ENCODE results near the gene FAF1. TPM values are rescaled to one million over a fixed set of nuclear protein-coding genes. Genes with fewer than 3 reads are reported as not detected.
"Not testable (repeated sequence)": the region's sequence is repeated elsewhere in the genome, so short reads cannot be mapped to it uniquely, and the experiment has no call there.

Gene FAF1
- total and polyA plus RNA-seq, 4 donors, result 52.9 to 66.9 (median 61.6) TPM

DNA sequence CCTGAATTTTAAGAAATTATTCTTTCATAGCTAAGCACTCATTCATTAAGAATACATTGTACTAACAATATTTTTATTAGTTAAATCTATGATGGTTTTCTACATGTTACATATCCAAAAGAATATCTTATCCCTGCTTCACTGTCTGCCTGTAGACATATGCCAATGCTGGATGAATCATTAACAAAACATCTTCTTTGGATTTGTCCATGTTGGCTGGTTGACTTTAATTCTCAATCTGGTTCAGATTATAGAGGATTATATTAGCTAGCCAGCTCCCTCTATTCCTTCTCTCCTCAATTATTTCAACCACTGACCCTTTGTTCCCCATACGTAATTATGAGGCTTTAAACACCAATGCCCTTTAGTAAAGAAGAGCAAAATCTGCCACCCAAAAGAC is 398.0 kb downstream of the FAF1 start:
- Histone ChIP-seq H3K4me3 (ENCODE audit: low read depth, low read length) (no peak overlapping the region), H3K4me1 (ENCODE audit: control insufficient read depth, insufficient read depth, low read length) (no peaks in the 10 kb centered on the region), H3K36me3 (ENCODE audit: control insufficient read depth, insufficient read depth, low read length) (no peaks in the 10 kb centered on the region), H3K9me3 (ENCODE audit: control insufficient read depth, insufficient read depth, low read length) (no peaks in the 10 kb centered on the region), H3K27ac (ENCODE audit: low read depth, low read length) (no peak overlapping the region), H3K27me3 (ENCODE audit: control insufficient read depth, insufficient read depth, low read length) (no peaks in the 10 kb centered on the region)
- no peak for DNase-seq (ENCODE audit: low read depth in 4 of 6, low spot score in 6 of 6)
- WGBS (ENCODE audit: insufficient coverage), result no CpG with 5 or more reads among the region's 1 CpG

DNA sequence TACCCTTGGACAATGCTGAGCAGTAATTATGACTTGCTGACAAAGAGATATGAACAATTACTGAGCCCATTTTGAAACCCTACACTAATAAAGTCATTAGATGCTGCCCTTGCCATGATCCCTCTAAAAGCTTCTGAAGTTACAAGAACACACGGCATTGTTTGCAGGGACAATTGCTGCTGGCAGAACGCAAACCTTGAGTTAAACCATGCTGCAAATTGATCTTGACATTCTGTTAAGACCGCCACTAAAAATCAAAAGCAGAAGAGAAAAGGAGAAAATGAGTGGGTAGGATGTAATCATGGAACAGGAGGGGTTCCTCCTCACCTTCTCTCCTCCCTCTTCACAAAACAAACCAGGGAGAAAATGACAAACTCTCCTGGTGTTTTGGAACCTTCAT is 400.6 kb downstream of the FAF1 start:
- Histone ChIP-seq H3K9me3 (ENCODE audit: control insufficient read depth, insufficient read depth, low read length) (no peaks in the 10 kb centered on the region), H3K27me3 (ENCODE audit: control insufficient read depth, insufficient read depth, low read length) (no peaks in the 10 kb centered on the region), H3K36me3 (ENCODE audit: control insufficient read depth, insufficient read depth, low read length) (no peaks in the 10 kb centered on the region), H3K27ac (ENCODE audit: low read depth, low read length) (no peak overlapping the region), H3K4me1 (ENCODE audit: control insufficient read depth, insufficient read depth, low read length) (no peaks in the 10 kb centered on the region), H3K4me3 (ENCODE audit: low read depth, low read length) (no peak overlapping the region)
- DNase-seq (ENCODE audit: low read depth in 4 of 6, low spot score in 6 of 6), result peak in 1 of 6 donors; percentile 11
- 27% methylated on average over 2 of the region's 3 CpGs for WGBS (ENCODE audit: insufficient coverage)

DNA sequence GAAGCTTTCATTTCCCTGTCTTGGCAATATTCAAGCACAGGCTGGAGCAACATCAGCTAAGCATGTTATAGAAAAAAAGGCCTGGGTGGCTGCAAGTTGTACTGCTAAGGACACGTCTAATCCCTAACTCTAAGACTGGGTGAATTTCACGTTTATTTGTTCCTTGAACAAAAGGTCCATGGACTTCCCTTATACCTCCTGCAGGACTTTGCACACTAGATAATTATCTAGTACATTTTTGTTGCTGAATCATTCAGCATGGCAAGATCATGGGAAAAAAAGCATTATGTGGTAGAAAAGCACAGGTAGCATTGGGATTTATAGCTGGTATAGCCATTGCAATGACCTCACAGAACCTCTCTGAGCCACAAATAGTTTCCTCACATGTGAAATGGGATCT is 406.1 kb downstream of the FAF1 start:
- Histone ChIP-seq H3K9me3 (ENCODE audit: control insufficient read depth, insufficient read depth, low read length) (no peaks in the 10 kb centered on the region), H3K4me3 (ENCODE audit: low read depth, low read length) (no peak overlapping the region), H3K27ac (ENCODE audit: low read depth, low read length) (no peak overlapping the region), H3K27me3 (ENCODE audit: control insufficient read depth, insufficient read depth, low read length) (no peaks in the 10 kb centered on the region), H3K36me3 (ENCODE audit: control insufficient read depth, insufficient read depth, low read length) (no peaks in the 10 kb centered on the region), H3K4me1 (ENCODE audit: control insufficient read depth, insufficient read depth, low read length) (no peaks in the 10 kb centered on the region)
- no peak for DNase-seq (ENCODE audit: low read depth in 4 of 6, low spot score in 6 of 6)
- no CpG with 5 or more reads among the region's 2 CpGs for WGBS (ENCODE audit: insufficient coverage)

DNA sequence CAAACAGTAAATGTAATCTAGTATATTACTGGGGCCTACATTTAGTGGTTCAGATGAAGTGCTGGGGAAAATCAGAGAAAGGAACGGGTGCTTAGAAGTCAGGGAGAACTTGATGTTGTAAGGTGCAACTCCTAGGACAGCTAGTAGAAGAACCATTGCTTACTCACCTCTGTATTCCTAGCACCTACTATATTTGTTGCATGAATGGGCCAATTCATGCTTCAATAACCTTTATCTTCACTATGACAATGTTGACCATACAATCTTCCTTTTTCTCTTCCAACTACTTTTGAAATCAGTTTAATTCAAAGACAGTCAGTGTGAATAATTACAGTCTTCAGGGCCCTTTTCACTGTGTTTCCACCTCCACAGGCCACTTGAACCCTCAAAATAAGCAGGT is 411.8 kb downstream of the FAF1 start:
- DNase-seq (ENCODE audit: low read depth in 4 of 6, low spot score in 6 of 6), result no peak
- H3K27ac ChIP-seq (ENCODE audit: low read depth, low read length), result no peak overlapping the region
- H3K36me3 ChIP-seq (ENCODE audit: control insufficient read depth, insufficient read depth, low read length), result no peaks in the 10 kb centered on the region
- no CpG with 5 or more reads among the region's 1 CpG for WGBS (ENCODE audit: insufficient coverage)
- no peaks in the 10 kb centered on the region for H3K9me3 ChIP-seq (ENCODE audit: control insufficient read depth, insufficient read depth, low read length)
- H3K4me1 ChIP-seq (ENCODE audit: control insufficient read depth, insufficient read depth, low read length), result no peaks in the 10 kb centered on the region
- no peak overlapping the region for H3K4me3 ChIP-seq (ENCODE audit: low read depth, low read length)
- no peaks in the 10 kb centered on the region for H3K27me3 ChIP-seq (ENCODE audit: control insufficient read depth, insufficient read depth, low read length)

DNA sequence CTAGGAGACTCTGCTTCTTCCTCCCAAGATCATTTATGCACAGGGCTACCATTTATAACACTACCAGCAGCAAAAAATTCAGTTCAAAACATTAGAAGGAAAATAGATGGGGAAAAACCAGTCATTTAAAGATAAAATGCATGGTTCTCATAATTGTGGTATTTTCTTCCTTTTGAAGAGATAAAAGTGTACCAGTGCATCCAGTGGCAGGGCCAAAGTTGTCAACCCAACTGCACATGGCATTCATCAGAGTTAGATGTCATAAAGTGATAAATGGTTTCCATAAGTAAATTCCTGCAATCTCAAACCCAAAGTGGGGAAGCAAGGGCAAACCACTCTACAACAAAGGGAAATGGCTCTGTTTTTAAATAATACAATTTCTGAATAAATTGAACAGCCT is 417.7 kb downstream of the FAF1 start:
- no peak overlapping the region for H3K27ac ChIP-seq (ENCODE audit: low read depth, low read length)

DNA sequence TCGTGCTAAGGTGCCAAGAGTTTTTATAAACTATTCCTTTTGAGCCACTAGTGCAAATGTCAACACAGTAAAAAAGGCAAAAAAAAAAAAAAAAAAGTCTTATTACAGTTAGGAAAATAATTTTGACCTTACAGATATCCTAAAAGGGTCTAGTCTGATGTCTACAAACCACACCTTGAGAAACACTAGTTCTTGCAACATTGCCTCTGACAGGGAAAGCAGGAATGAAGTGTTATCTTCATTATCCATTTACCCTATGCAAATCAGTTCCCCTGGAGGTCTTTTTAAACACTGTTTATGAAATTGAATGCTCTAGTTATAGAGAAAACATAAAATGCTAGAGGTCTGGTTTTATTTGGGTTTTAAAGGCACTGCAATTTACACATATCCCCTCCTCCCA is 421.6 kb downstream of the FAF1 start:
- H3K4me3 ChIP-seq (ENCODE audit: low read depth, low read length), result no peak overlapping the region
- no peaks in the 10 kb centered on the region for H3K4me1 ChIP-seq (ENCODE audit: control insufficient read depth, insufficient read depth, low read length)
- H3K27ac ChIP-seq (ENCODE audit: low read depth, low read length), result no peak overlapping the region
- no peaks in the 10 kb centered on the region for H3K36me3 ChIP-seq (ENCODE audit: control insufficient read depth, insufficient read depth, low read length)
- H3K9me3 ChIP-seq (ENCODE audit: control insufficient read depth, insufficient read depth, low read length), result no peaks in the 10 kb centered on the region
- no peaks in the 10 kb centered on the region for H3K27me3 ChIP-seq (ENCODE audit: control insufficient read depth, insufficient read depth, low read length)
- no CpG with 5 or more reads among the region's 1 CpG for WGBS (ENCODE audit: insufficient coverage)
- peak in 1 of 6 donors; percentile 42 for DNase-seq (ENCODE audit: low read depth in 4 of 6, low spot score in 6 of 6)

More for the DNA sequence above, 417.7 kb downstream of the FAF1 start:
- Histone ChIP-seq H3K36me3 (ENCODE audit: control insufficient read depth, insufficient read depth, low read length) (no peaks in the 10 kb centered on the region), H3K4me3 (ENCODE audit: low read depth, low read length) (no peak overlapping the region), H3K27me3 (ENCODE audit: control insufficient read depth, insufficient read depth, low read length) (no peaks in the 10 kb centered on the region), H3K4me1 (ENCODE audit: control insufficient read depth, insufficient read depth, low read length) (no peaks in the 10 kb centered on the region), H3K9me3 (ENCODE audit: control insufficient read depth, insufficient read depth, low read length) (no peaks in the 10 kb centered on the region)
- no peak for DNase-seq (ENCODE audit: low read depth in 4 of 6, low spot score in 6 of 6)

DNA sequence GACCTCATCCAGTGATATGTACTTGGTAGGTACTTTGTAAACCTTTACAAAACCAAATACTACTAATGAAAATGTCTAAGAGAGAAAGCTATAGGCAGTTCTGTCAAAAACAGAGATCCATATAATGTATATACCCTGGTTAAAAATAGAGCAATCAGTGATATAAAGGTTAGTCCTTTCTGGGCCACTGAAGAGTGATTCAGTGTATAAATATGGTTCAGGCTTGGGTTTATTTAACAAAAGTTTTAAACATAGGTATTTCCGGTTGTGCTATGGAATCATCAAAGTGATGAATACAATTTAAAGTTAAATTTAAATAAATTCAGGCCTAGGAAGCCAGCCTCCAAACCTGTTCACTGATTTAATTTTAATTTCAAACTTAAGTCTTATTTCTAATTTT is 428.5 kb downstream of the FAF1 start:
- H3K27me3 ChIP-seq (ENCODE audit: control insufficient read depth, insufficient read depth, low read length), result no peaks in the 10 kb centered on the region
- DNase-seq (ENCODE audit: low read depth in 4 of 6, low spot score in 6 of 6), result no peak
- no peaks in the 10 kb centered on the region for H3K9me3 ChIP-seq (ENCODE audit: control insufficient read depth, insufficient read depth, low read length)
- H3K27ac ChIP-seq (ENCODE audit: low read depth, low read length), result no peak overlapping the region
- no peak overlapping the region for H3K4me3 ChIP-seq (ENCODE audit: low read depth, low read length)
- H3K4me1 ChIP-seq (ENCODE audit: control insufficient read depth, insufficient read depth, low read length), result no peaks in the 10 kb centered on the region
- H3K36me3 ChIP-seq (ENCODE audit: control insufficient read depth, insufficient read depth, low read length), result peaks cover 3% of the 10 kb centered on the region
- WGBS (ENCODE audit: insufficient coverage), result no CpG with 5 or more reads among the region's 1 CpG

DNA sequence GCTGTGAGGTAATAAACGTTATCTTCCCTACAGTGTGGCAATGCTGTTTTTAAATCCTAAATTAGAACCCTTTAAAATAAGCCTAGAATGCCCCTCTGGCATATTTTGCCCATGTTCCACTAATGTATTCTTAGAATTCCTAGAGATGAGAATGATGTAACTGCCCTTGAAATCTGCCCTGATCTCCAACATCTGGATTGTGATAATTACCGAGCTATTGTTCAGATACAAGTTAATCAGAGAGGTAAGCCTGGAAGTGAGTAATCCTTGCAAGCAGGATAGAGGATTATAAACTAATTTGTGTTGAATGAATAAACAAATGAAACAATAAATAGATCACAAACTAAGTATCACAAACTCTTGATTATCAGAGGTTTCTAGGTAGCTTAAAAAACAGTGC is 429.0 kb downstream of the FAF1 start:
- Histone ChIP-seq H3K27ac (ENCODE audit: low read depth, low read length) (no peak overlapping the region), H3K27me3 (ENCODE audit: control insufficient read depth, insufficient read depth, low read length) (no peaks in the 10 kb centered on the region), H3K4me3 (ENCODE audit: low read depth, low read length) (no peak overlapping the region), H3K36me3 (ENCODE audit: control insufficient read depth, insufficient read depth, low read length) (peaks cover 3% of the 10 kb centered on the region), H3K4me1 (ENCODE audit: control insufficient read depth, insufficient read depth, low read length) (no peaks in the 10 kb centered on the region), H3K9me3 (ENCODE audit: control insufficient read depth, insufficient read depth, low read length) (no peaks in the 10 kb centered on the region)
- WGBS (ENCODE audit: insufficient coverage), result no CpG with 5 or more reads among the region's 2 CpGs
- DNase-seq (ENCODE audit: low read depth in 4 of 6, low spot score in 6 of 6), result no peak

DNA sequence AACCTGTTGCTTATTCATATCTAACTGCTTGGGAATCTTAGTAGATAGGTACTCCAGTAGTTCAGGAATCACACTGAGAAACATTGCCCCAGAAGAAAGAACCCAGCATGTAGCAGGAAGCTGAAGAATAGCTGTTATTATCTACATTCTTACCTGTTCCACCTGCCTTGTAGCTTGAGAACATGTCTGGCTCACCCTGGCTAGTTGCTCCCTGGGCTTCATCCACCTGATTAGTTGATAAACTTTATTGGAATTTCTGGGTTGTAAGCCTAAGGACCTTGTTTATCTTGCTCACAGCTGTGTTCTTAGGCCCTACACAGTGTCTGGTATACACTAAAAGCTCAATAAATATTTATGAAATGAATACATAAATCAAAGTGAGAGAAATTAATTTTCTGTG is 430.6 kb downstream of the FAF1 start:
- Histone ChIP-seq H3K27me3 (ENCODE audit: control insufficient read depth, insufficient read depth, low read length) (no peaks in the 10 kb centered on the region), H3K9me3 (ENCODE audit: control insufficient read depth, insufficient read depth, low read length) (no peaks in the 10 kb centered on the region), H3K4me3 (ENCODE audit: low read depth, low read length) (no peak overlapping the region), H3K36me3 (ENCODE audit: control insufficient read depth, insufficient read depth, low read length) (peaks cover 3% of the 10 kb centered on the region), H3K27ac (ENCODE audit: low read depth, low read length) (no peak overlapping the region), H3K4me1 (ENCODE audit: control insufficient read depth, insufficient read depth, low read length) (no peaks in the 10 kb centered on the region)
- no peak for DNase-seq (ENCODE audit: low read depth in 4 of 6, low spot score in 6 of 6)

DNA sequence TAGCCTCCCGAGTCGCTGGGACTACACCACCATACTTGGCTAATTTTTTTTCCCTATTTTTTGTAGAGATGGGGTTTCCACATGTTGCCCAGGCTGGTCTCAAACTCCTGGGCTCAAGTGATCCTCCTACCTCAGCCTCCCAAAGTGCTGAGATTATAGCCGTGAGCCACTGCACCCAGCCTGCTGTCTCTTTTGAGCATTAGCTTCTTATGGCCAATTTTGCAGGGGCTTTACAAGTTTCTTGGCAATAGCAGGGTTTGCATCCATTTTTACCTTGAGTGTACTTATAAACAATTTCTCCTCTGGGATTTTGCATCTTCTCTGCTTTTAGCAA is 432.1 kb downstream of the FAF1 start:
- WGBS (ENCODE audit: insufficient coverage), result 100% methylated on average over 1 of the region's 3 CpGs
- not testable (repeated sequence) for DNase-seq (ENCODE audit: low read depth in 4 of 6, low spot score in 6 of 6); H3K9me3 ChIP-seq (ENCODE audit: control insufficient read depth, insufficient read depth, low read length); H3K36me3 ChIP-seq (ENCODE audit: control insufficient read depth, insufficient read depth, low read length); H3K4me1 ChIP-seq (ENCODE audit: control insufficient read depth, insufficient read depth, low read length); H3K27ac ChIP-seq (ENCODE audit: low read depth, low read length); H3K27me3 ChIP-seq (ENCODE audit: control insufficient read depth, insufficient read depth, low read length); H3K4me3 ChIP-seq (ENCODE audit: low read depth, low read length)

All from spinal cord (tissue), 10 donors.